ENCODE data around the gene POLR2L.
A peak's percentile ranks its signal among the peaks of the same experiment; 100 is the strongest.

The POLR2L gene

DNA sequence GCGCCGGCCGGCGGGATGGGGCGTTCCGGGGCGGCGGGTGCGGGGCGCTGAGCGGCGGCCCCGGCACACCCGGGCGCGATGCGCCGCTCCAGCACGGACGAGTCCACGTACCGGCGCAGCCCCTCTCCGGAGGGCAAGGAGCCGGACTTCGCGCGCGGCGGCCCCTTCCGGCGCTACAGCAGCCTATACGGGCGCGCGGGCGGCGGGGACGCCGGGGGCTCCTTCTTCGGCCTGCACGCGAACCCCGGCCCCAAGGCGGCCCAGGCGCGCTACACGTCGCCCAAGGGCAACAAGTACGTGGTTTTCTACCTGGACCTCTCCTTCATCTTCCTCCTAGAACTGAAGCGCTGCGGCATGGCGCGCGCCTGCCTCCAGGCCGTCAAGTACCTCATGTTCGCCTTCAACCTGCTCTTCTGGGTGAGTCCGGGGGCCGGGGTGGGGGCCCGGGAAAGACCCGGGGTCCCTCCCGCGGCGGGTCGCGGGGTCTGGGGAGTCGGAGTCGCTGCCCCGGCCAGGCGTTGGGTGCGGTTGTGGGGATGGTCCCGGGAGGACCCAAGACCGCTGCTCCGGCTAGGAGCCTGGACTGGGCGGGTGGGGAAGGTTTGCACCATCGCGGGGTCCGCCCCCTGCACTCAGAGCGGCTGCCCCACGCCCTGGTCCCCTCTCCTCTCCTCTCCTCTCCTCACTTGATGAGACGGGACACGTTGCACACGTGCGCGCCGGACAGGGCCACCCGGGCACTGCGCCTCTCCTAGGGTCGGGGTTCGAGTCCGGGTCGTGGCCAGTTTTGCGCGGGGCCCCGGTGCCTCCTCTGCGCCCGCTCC, 7.8 kb upstream of the POLR2L start:
- no peak for DNase-seq (ENCODE audit: low spot score)
- TF ChIP-seq, protein P1, sequence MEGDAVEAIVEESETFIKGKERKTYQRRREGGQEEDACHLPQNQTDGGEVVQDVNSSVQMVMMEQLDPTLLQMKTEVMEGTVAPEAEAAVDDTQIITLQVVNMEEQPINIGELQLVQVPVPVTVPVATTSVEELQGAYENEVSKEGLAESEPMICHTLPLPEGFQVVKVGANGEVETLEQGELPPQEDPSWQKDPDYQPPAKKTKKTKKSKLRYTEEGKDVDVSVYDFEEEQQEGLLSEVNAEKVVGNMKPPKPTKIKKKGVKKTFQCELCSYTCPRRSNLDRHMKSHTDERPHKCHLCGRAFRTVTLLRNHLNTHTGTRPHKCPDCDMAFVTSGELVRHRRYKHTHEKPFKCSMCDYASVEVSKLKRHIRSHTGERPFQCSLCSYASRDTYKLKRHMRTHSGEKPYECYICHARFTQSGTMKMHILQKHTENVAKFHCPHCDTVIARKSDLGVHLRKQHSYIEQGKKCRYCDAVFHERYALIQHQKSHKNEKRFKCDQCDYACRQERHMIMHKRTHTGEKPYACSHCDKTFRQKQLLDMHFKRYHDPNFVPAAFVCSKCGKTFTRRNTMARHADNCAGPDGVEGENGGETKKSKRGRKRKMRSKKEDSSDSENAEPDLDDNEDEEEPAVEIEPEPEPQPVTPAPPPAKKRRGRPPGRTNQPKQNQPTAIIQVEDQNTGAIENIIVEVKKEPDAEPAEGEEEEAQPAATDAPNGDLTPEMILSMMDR (IDR thresholded peaks at IDR 0.05; ENCODE audit: extremely low read depth, insufficient read depth, missing control alignments) = no peak
- in situ Hi-C loops (cut with MboI; ENCODE audit: low pct_unique_long_range_greater_than_20kb, low sequenced_read_pairs, unreplicated experiment) = no loop called here

DNA sequence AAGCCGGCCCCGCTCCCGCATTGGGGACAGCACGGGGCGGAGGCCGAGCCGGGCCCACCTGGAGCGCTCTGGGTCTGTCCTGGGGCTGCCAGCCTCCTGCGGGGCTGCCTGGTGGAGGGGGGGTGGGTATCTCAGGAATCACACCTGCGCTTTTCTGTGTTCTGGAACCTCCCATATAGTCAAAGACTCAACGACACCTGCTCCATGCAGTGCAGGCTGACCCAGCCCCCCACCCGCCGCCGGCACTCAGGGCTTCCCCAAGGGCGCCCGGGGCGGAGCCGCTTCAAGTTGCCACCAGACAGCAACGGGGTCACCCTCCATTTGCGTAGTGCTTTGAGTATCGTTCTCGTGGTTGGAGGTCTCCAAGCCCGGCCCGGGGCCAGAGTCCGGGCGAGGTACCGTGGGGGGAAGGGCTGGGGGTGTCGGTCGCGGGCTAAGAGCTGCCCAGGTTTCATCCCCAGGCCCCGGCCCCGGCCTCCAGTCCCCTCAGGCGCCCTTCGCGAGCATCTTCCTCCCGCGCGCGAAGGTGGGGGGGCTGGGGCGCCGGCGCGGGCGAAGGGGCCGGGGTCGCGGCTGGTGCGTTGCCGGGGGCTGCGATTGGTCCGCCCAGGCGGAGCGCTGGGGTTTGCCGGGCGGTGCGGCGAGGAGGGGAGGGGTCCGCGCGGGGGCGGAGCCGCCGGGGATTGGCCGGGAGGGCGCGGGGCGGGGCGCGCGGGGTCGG, 6.9 kb upstream of the POLR2L start:
- in situ Hi-C loops (cut with MboI; ENCODE audit: low pct_unique_long_range_greater_than_20kb, low sequenced_read_pairs, unreplicated experiment) = no loop called here
- TF ChIP-seq, protein P1 (IDR thresholded peaks at IDR 0.05; ENCODE audit: extremely low read depth, insufficient read depth, missing control alignments) = no peak
- peak; percentile 91 for DNase-seq (ENCODE audit: low spot score)

DNA sequence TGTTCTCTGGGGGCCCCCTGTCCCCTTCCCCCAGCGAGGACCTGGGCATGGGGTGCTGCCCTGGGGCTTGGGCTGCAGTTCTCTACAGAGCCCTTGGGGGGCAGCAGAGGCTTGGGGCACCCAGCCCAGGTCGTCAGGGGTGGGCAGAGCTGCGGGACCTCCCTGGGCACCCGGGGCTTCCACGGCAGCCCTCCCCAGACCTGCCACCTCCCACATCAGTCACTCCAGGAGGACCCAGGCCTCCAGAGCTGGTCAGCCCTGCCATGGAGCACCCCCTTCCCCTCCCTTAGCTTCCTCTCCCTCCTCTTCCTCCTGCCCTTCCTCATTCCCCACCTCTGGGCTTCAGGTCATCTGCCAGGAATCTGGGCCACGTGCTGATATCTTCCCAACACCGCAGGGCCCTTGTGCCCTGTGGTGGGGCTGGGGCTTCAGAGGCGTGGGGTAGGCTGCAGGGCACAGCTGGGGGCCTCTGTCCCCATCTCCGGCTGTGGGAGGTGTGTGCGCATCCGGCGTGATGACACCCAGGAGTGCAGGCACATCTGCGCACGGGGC, 6.1 kb upstream of the POLR2L start:
- in situ Hi-C loops (cut with MboI; ENCODE audit: low pct_unique_long_range_greater_than_20kb, low sequenced_read_pairs, unreplicated experiment) = no loop called here
- TF ChIP-seq, protein P1 (IDR thresholded peaks at IDR 0.05; ENCODE audit: extremely low read depth, insufficient read depth, missing control alignments) = peak; percentile 96
- DNase-seq (ENCODE audit: low spot score) = peak; percentile 94

DNA sequence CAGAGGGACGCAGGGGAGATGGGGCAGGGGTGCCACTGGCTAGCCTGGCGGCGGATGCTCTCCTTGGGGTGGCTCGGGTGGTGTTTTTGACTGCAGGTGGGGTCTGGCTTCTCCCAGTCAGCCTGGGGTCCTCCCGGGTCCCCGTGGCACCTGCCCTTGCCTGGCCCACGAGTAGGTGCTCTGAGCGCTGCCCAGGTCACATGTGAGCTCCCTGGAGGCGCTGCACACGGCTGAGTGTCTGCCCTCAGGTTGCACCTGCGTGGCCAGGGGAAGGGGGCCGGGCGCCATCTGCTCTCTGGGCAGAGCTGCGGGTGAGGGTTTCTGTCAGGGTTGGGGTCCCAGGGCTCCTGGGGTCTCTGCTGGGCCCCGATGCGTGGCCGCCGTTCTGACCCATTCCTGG, 5.5 kb upstream of the POLR2L start:
- in situ Hi-C loops (cut with MboI; ENCODE audit: low pct_unique_long_range_greater_than_20kb, low sequenced_read_pairs, unreplicated experiment) = no loop called here
- TF ChIP-seq, protein P1 (IDR thresholded peaks at IDR 0.05; ENCODE audit: extremely low read depth, insufficient read depth, missing control alignments) = no peak

DNA sequence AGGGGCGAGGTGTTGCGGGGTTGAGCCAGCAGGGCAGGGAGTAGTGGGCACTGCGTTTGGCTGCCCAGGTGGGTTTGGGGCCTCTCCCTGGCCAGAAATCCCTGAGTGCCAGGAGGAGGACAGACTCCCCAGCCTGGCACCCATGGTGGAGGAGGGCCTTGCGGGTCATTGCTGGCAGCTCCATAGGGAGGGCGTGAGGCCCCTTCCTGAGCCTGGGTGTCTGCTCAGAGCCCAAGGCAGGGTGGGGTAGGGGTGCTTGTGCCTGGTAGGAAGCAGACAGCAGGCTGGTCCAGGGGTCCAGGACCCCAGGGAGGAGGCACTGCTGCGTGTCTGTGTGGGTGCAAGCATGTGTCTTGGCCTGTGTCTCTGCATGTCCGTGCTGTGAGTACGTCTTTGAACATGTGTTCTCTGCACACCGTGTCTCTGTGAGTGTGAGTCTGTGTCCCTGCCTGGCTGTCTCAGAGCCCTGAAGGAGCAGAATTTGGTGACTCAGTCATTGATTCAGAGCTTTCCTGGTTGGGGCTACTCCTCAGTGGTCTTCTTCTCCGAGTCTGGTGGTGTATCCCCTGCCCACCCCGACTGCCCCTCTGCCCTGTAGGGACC, 4.3 kb upstream of the POLR2L start:
- in situ Hi-C loops (cut with MboI; ENCODE audit: low pct_unique_long_range_greater_than_20kb, low sequenced_read_pairs, unreplicated experiment) = no loop called here
- no peak for DNase-seq (ENCODE audit: low spot score)
- TF ChIP-seq, protein P1 (IDR thresholded peaks at IDR 0.05; ENCODE audit: extremely low read depth, insufficient read depth, missing control alignments) = no peak

More for the DNA sequence above, 5.5 kb upstream of the POLR2L start:
- no peak for DNase-seq (ENCODE audit: low spot score)

DNA sequence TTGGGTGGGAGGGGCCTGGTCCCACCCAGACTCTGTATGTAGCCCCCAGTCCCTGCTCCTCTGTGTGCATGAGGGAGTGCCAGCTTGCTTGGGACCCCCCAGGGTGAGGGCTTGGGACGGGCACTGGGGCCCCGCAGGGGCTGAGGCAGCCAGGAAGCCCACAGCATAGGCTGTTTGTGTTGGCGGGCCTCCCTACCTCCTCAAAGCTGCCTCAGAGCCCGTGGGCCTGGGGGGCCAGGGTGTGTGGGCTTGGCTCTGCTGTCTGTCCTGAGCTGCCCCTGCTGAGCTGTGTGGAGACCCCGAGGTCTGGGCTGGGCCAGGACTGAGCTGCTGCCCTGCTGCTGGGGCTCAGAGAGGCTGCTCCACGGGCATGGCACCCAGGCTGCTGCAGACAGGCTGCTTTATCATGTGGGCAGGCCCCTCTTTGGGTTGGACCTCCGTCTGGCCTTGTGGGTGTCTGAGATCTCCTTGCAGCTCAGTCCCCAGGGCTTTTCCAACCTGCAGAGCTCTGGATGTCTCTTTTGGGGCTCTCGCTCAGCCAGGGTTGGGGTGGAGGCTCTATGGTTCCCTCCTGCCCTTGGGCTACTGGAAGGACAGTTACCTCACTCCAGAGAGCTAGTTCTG, 3.7 kb upstream of the POLR2L start:
- no peak for DNase-seq (ENCODE audit: low spot score)
- in situ Hi-C loops (cut with MboI; ENCODE audit: low pct_unique_long_range_greater_than_20kb, low sequenced_read_pairs, unreplicated experiment) = no loop called here

More for the DNA sequence above, 3.7 kb upstream of the POLR2L start:
- TF ChIP-seq, protein P1 (IDR thresholded peaks at IDR 0.05; ENCODE audit: extremely low read depth, insufficient read depth, missing control alignments) = no peak

All from GM13977 (cell line).